SU-DHL-6 (cell line): Measurements from ENCODE around the gene TMEM273.

ENCODE experiments used
- H2AFZ ChIP-seq: fragments of 200-600 bp; sonication (generic); 2 replicates; pipeline ENCODE4 v1.6.1; 2014; ENCODE audit warnings: low read depth, mild to moderate bottlenecking, moderate library complexity, mixed read lengths, antibody characterized with exemption, low read length; ENCODE audit not compliant: severe bottlenecking
- H3F3A ChIP-seq: fragments of 200-600 bp; shearing (Covaris generic); 2 replicates; pipeline ENCODE4 v1.6.0; 2016; ENCODE audit warnings: antibody characterized with exemption, mild to moderate bottlenecking; ENCODE audit not compliant: insufficient read depth
- H3K27ac ChIP-seq: fragments of 200-600 bp; sonication (generic); 2 replicates; pipeline ENCODE4 v1.5.1; 2016; ENCODE audit warnings: low read depth, mild to moderate bottlenecking, low read length, moderate library complexity, mixed read lengths
- H3K27me3 ChIP-seq: fragments of 200-600 bp; sonication (generic), shearing (Covaris generic); 2 replicates; pipeline ENCODE4 v1.6.0; 2014; ENCODE audit warnings: mild to moderate bottlenecking, low read length
- H3K36me3 ChIP-seq: fragments of 200-600 bp; sonication (generic); 2 replicates; pipeline ENCODE4 v1.6.1; 2014; ENCODE audit warnings: mild to moderate bottlenecking, low read length, mixed read lengths
- H3K4me2 ChIP-seq: fragments of 300-600, 200-600 bp; shearing (Covaris generic), sonication (generic); 2 replicates; pipeline ENCODE4 v1.6.0; 2014; ENCODE audit warnings: low read length, low read depth, mild to moderate bottlenecking; ENCODE audit not compliant: poor library complexity, severe bottlenecking
- H3K4me3 ChIP-seq: fragments of 200-600 bp; sonication (generic); 2 replicates; pipeline ENCODE4 v1.5.1; 2014; ENCODE audit warnings: antibody characterized with exemption, low read length, mild to moderate bottlenecking, mixed read lengths; ENCODE audit not compliant: insufficient read depth, poor library complexity, severe bottlenecking
- H3K79me2 ChIP-seq: fragments of 200-600 bp; sonication (generic); 2 replicates; pipeline ENCODE4 v1.6.1; 2014; ENCODE audit warnings: mild to moderate bottlenecking, low read length, moderate library complexity; ENCODE audit not compliant: insufficient read depth
- H3K9ac ChIP-seq: fragments of 200-600 bp; sonication (generic); 2 replicates; pipeline ENCODE4 v1.7.0; 2014; ENCODE audit warnings: mild to moderate bottlenecking, low read length
- H3K9me2 ChIP-seq: fragments of 200-600 bp; sonication (generic); replicated peaks from 2 replicates; pipeline ENCODE4 v1.6.1; 2014; ENCODE audit warnings: low read length; ENCODE audit not compliant: insufficient read depth
- H3K9me3 ChIP-seq: fragments of 200-600 bp; sonication (generic); 2 replicates; pipeline ENCODE4 v1.6.1; 2014; ENCODE audit warnings: low read length, mixed read lengths; ENCODE audit not compliant: insufficient read depth
- H4K20me1 ChIP-seq: fragments of 200-600 bp; sonication (generic); 2 replicates; pipeline ENCODE4 v1.6.1; 2014; ENCODE audit warnings: low read depth, mild to moderate bottlenecking, antibody characterized with exemption, low read length, moderate library complexity, mixed read lengths
- CTCF ChIP-seq: fragments of 200-600 bp; sonication (generic); IDR thresholded peaks from one replicate; pipeline ENCODE4 v1.5.1; 2017; ENCODE audit warnings: antibody characterized with exemption, mild to moderate bottlenecking, low read length, moderate library complexity; ENCODE audit not compliant: insufficient read depth, poor library complexity, severe bottlenecking
- EZH2phosphoT487 ChIP-seq: fragments of 200-600 bp; sonication (generic), shearing (Covaris generic); conservative IDR thresholded peaks from 2 replicates; pipeline ENCODE4 v1.6.1; 2018; ENCODE audit warnings: mild to moderate bottlenecking, antibody characterized with exemption, low read length, moderate library complexity, mixed read lengths

TMEM273 gene

DNA sequence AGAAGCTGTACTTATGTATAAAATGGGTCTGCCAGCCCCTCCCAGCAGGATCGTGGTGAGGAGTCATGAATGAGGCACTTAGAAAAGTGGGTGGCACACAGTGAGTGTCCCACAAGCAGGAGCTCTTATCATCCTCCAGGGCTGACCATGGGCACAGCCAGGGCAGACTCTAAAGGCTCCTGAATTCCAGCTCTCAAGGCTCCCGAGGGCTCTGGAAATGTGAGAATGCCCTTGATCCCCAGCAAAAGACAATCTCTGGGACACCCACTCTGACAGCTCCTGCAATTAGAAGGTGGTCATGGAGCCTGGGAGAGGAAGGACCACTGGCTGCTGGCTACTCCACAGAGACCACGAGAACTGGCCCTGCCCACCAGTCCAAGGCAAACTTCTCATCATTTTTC is 74.5 kb downstream of the TMEM273 start:
- no peaks in the 10 kb centered on the region for H3K79me2 ChIP-seq
- no peaks in the 10 kb centered on the region for H3F3A ChIP-seq
- H3K36me3 ChIP-seq, result no peaks in the 10 kb centered on the region
- no peaks in the 10 kb centered on the region for H3K27me3 ChIP-seq
- H3K9me3 ChIP-seq, result no peaks in the 10 kb centered on the region
- no peak overlapping the region for H2AFZ ChIP-seq
- H3K9ac ChIP-seq, result no peak overlapping the region
- H3K9me2 ChIP-seq, result no peaks in the 10 kb centered on the region
- H4K20me1 ChIP-seq, result no peaks in the 10 kb centered on the region
- no peak for TF ChIP-seq CTCF
- TF ChIP-seq EZH2phosphoT487, result no peak
- H3K27ac ChIP-seq, result no peak overlapping the region
- H3K4me2 ChIP-seq, result no peak overlapping the region
- H3K4me3 ChIP-seq, result no peak overlapping the region

DNA sequence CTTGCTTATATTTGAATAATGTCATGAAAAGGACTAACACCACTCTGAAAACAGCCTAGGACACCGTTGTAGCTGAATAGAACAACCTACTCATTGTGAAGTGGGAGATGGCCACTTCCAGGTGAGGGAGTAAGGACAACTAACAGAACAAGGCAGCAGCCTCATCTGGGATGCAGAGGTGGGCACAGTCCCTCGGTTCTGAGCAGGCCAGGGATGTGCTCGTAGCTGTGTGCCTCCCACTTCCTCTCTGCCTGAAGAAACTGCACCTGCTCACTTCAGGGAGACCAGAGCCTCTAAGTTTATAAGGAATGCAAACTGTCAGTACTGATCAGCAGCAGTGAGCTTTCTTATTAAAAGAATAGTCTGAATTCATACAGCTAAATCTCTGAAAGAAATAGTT is 75.3 kb downstream of the TMEM273 start:
- H3K79me2 ChIP-seq, result no peaks in the 10 kb centered on the region
- no peaks in the 10 kb centered on the region for H3F3A ChIP-seq
- H3K27me3 ChIP-seq, result no peaks in the 10 kb centered on the region
- no peaks in the 10 kb centered on the region for H4K20me1 ChIP-seq
- no peaks in the 10 kb centered on the region for H3K9me3 ChIP-seq
- TF ChIP-seq CTCF (no peak), EZH2phosphoT487 (no peak)
- H3K36me3 ChIP-seq, result no peaks in the 10 kb centered on the region
- H3K4me3 ChIP-seq, result no peak overlapping the region
- no peak overlapping the region for H3K27ac ChIP-seq
- no peak overlapping the region for H3K9ac ChIP-seq
- H2AFZ ChIP-seq, result no peak overlapping the region
- H3K9me2 ChIP-seq, result no peaks in the 10 kb centered on the region
- no peak overlapping the region for H3K4me2 ChIP-seq

- no peaks in the 10 kb centered on the region for H3K9me3 ChIP-seq
- H3K9me2 ChIP-seq, result no peaks in the 10 kb centered on the region
- no peaks in the 10 kb centered on the region for H3F3A ChIP-seq
- no peaks in the 10 kb centered on the region for H3K79me2 ChIP-seq
- no peaks in the 10 kb centered on the region for H4K20me1 ChIP-seq
- H3K27ac ChIP-seq, result no peak overlapping the region
- no peaks in the 10 kb centered on the region for H3K36me3 ChIP-seq
- no peaks in the 10 kb centered on the region for H3K27me3 ChIP-seq
- H2AFZ ChIP-seq, result no peak overlapping the region
- no peak overlapping the region for H3K4me3 ChIP-seq
- no peak overlapping the region for H3K4me2 ChIP-seq
- TF ChIP-seq CTCF (no peak), EZH2phosphoT487 (no peak)
- no peak overlapping the region for H3K9ac ChIP-seq
Measured at GRCh38 chr10:49112098-49112497, 76.1 kb downstream of the TMEM273 start.

DNA sequence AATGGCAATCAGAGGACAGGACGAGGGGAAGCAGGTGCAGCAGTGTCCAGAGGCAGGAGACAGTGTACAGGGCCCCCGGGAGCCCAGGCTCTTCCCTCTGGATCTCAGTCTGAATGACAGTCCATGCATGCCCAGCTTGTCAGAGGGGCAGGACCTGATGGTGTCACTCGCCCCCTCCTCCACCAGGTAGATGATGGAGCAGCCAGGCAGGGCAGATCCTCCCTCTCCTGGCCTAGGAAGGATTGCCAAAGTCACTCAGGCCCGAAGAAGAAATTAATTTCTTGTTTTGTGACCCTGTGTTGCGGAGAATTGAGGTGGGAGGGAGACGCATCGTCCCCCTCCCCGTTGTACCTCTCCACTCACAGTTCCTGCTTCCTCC is 76.9 kb downstream of the TMEM273 start:
- no peaks in the 10 kb centered on the region for H3K36me3 ChIP-seq
- no peak overlapping the region for H2AFZ ChIP-seq
- no peak overlapping the region for H3K4me2 ChIP-seq
- H3F3A ChIP-seq, result no peaks in the 10 kb centered on the region
- H3K4me3 ChIP-seq, result no peak overlapping the region
- H3K79me2 ChIP-seq, result no peaks in the 10 kb centered on the region
- H3K9ac ChIP-seq, result no peak overlapping the region
- H3K9me2 ChIP-seq, result no peaks in the 10 kb centered on the region
- H3K27ac ChIP-seq, result no peak overlapping the region
- TF ChIP-seq EZH2phosphoT487 (no peak), CTCF (no peak)
- H3K9me3 ChIP-seq, result no peaks in the 10 kb centered on the region
- no peaks in the 10 kb centered on the region for H4K20me1 ChIP-seq
- H3K27me3 ChIP-seq, result no peaks in the 10 kb centered on the region
